GM18907 (cell line): ENCODE measurements around the gene CRB2.

Experiments used
- ATAC-seq: cut with Tn5 transposase; IDR thresholded peaks from one replicate; pipeline ENCODE4 v1.9.1; 2021; ENCODE audit warnings: mild to moderate bottlenecking, moderate library complexity; ENCODE audit not compliant: unreplicated experiment

Gene CRB2

DNA sequence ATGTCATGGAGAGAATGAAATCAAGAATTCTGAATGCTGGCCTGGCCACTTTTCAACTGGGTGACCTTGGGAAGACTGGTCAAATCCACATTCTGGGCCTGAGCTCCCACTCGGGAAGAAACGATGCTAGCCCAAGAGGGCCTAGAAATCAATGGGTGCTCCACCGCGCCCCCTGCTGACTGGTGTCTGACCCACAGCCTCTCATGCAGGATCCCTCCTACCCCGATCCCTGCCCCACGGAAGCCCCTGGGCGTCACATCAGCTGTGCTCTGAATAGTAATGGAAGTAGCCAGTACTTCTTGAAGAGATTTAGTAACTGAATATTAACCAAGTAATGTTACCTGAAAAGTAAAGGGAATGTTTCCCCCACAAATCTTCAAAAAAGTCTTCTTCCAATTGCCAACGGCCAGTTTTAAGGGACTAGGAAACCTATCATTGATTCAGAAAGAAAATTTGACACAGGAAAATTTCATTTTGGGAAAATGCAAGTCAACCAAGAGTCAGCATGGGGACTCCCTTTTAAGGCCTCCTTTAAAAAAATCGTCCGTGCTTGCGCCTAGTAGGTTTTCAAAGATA is 43.9 kb downstream of the CRB2 start:
- ATAC-seq = no peak

DNA sequence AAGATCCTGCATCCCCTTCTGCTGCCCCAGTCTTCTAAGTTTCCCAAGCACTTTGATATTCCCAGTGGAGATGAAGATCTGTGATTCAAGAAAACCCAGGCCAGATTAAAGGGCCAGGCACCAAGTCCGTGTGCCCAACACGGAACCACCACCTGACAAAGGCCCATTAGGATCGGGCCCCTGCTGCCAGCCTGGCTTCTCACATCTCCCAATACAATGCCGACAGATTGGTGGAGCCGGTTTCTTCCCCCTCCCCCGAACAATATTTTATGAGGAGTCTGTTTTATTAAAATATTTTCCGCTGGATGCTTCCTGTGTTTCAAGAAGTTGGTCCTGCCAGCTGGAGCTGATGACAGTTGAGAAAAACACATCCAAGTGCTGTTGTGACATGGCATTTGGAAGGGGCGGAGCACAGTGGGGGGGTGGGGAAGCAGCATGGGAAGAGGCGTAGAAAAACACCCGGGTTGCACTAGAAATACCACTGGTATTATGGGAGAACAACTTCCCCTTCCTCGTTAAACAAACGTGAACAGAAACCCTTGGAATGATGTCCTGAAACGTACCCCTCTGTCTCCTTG is 45.0 kb downstream of the CRB2 start:
- ATAC-seq = no peak

DNA sequence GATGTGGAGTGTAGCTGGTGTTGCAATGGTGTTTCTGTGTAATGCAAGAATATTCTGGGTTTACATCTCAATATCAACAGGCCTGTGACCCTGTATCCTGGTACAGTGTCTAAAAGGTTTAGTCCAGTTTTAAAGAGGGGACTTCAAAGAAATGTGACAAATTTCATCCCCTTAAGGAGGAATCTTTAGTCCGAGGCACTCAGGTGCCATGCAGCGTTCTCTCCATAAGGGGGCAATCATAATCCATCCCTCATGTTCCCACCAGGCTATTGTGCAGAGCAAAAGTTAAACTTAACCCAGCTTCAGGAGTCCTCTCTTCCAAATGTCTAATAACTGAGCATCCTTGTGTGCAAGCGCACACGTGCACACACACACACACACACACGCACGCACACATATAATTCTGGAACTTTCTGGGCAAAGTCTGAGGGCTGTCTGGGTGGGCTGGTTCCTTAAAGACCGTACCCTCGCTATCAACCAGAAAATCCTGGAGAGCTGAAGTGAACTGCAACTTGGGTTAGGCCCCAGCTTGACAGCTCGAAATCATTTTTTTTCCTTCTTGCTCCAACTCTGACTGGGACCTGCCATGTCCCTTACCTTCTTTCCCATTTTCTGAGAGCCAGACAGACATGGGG is 46.0 kb downstream of the CRB2 start:
- ATAC-seq = no peak

DNA sequence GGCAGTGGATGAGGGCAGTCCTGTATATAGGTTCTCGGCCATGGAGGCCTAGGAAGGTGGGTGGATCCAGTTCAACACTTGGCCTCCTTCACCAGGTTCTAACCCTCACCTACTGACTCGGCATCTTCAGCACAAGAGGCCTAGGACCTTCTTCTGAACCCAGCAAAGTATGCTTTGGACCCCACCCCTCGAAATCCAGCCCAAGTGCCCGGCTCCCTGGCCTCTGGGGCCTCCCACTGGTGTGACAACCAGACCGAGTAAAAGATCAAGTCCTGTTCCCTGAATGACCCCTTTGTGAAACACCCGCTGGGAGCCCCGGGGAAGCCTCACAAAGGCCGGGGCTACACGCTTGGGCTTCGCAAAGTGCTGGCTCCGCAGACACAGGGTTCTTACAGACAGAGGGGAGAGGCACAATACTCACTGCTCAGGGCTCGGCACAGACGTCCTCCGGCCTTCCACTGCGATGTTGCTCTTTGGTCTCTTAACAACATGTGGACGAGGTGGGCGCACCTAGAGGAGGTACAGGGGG is 47.0 kb downstream of the CRB2 start:
- no peak for ATAC-seq

DNA sequence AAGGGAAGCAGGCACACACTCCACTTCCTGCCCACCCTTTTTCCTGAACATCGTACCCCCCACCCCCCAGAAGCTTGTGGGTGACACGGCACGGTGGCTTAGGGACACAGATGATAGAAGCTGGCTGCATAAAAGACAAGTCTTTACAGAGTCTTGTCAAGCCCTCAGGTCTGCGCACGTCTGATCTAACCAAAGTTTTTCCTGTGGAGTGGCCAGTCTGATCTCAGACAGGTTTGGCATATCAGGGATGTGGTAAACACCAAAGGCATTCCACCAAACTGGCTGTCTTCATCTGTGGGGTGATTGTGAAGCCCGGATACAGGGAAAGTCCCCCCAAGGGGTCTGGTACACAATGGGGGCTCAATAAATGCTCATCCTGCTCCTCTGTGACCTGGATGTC is 50.0 kb downstream of the CRB2 start:
- ATAC-seq = no peak

DNA sequence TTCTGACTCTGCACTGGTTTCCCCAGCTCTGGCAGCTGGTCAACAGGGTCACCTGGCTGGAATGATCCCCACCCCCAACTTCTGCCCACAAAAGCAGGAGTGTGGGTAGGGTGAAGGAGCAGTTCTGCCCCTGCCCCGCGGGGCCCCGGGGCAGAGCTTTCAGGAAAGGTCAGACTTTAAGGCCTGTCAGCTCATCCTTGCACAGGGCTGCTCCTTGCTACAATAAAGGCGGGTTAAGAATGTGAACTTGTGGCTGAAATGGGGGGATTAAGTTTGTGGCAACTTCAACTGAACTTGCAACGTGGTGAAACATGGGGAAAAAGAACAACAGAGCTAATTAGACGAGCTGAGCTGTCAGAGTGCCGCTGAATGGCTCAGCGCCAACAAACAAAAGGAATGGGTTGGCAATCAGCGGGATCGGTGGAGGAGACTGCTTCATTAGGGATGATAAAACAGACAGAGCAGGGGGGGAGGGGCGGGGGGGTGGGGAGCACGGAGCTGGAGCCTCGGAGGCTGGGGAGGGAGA is 50.8 kb downstream of the CRB2 start:
- ATAC-seq = no peak

DNA sequence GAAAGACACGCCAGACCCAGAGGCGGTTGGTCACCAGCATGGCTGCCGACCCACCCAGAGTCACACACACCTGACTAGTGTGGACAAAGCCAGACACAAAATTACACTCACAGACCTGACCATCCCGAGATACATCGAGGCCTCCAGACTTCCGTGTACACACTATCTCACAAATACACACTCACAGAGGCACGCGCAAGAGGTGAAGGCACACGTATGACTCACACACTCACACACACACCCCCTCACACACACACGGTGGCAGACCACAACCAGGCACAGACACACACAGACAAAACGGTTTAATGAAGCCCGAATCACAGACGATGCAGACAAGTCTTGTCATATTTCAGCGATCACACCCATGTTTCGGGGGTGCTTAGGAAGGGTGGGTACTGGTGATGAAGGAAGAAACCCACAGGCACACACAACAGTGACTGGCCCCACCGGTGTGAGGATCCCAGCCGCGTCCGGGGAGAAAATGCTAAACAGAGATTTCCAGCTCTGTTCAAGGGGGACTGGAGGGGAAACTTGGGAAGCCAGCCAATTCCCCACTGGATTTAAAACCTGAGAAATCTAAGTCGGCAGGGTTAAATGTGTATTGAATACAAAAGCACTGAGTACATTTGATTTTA is 51.3 kb downstream of the CRB2 start:
- no peak for ATAC-seq

DNA sequence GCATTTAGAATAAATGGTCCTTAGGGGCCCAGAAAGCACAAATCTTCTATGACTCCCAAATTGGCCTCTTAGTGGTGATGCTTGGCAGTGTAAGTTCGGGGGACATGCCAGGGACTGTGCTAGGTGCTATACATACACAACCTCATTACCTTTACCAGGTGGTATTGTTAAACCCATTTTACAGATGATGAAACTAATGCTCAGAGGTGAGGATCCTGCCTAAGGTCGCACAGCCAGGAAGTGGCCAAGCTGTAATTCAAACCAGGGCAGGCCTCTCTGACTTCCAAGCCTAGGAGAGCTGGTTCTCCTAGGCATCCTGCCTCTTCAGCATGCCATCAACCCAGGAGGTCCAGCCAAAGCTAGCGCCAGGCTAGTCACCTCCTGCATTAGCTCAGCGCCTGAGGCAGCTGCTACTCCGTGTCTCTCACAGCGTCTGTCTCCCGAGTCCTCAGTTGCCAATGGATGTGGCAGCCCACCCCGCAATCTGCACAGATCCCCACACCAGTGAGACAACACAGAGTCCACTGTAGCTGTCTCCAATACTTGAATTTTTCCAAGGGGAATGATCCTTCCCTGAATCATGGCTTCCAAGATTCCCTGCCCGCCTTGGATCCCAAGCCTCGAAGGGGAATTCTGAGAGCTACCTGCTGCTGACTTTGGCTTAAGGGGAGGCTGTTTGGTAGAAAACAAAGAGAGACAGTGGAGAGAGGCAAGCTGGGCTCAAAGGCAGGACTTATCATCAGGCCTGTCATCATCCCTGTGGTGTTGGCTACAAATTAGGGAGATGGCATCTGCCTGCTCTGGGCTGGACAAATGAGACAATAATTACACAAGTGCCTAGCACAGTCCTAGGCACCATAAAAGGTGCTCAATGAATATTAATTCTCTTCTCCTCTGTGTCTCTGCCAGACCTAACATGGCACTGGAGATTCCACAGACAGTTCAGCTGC is 52.6 kb downstream of the CRB2 start:
- ATAC-seq = no peak

DNA sequence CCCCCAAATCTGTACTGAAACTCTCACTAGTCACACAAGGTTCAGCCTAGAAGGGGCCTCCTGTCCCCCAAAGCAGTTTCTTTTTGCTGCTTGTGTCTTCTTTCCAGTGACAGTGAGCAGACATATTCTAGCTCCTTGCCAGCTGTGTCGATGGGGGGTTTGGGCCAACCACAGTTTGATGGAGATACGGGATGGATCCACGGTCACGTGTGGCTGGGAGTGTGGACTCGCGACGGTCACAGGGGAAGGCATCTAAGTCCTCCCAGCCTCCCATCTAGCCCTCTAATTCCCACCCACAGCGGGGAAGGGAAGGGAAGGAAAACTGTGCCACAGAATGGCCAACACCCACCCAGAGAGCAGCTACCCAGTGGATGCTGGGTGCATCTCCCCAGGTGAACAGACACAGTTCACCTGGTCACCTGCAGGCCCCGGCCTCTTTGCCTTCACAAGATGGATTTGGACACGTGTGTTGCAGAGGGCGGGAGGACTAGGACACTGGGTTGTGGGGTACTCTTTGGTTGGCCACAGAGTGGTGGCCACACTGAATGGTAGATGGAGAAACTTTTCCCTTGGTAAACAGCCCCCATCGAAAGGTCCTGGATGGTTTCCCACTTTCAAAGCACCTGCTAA is 54.4 kb downstream of the CRB2 start:
- ATAC-seq = no peak

DNA sequence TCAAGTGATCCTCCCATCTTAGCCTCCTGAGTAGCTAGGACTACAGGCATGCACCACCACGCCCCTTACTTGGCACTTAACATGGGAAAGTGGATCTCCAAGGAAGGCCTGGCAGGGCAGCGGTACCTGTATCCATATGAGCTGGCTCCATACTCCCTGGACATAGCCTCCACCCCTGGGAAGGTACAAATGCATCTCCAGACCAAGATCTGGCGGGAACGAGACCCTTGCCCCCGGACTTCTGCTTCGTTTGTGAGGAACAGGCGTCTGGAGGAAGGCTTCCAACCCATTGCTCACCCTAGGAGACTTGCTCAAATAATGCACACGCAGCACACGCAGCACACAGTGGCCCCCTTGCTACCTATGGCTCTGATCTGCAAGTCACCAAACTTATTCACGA is 55.2 kb downstream of the CRB2 start:
- ATAC-seq = no peak

DNA sequence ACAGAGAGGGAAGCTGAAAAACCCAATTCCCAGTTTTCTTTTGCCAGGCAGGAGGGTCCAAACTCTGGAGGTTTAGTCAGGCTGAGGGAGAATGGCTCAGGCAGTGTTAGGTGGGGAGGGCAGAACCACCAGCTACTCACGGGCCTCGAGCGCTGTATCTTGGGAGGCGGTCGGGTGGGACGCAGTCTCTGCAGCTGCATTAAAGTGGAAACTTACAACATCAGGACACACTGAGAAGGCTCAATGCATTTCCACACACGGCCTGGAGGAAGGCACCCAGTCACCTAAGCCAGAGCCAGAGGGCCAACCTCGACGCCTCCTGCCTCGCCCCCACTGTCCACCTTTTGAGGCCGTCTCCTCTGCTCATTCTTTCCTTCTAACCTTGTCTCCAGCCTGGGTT is 55.6 kb downstream of the CRB2 start:
- no peak for ATAC-seq

DNA sequence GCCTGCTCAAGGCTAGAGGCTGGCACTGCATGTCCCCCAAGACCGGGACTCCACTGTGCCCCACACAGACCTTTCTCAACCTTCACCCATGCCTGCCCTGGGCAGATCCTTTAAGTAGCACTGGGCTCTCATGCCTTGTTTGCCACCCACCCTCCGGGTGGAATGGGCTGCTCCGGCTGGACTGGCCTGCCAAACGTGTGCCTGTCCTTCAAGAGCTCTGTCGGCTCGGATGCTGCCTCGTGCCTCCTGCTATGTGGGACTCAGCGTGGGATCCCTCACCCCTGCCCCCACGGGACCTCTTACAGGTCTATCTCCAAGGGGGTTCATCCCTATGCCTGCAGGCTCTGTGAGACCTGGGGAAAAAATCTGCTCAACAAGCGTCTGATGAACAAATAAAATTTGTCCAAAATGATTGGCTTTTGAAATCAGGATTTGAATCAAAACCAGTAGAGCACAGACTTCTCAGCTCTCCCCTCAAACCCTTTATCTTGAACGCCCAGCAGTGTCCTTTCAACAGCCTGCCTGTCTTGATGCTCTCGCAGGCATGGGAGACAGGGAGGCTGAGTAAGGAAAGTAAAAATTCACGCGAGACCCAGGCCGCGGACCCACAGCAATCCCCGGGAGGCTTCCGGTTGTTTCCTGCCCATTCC is 56.3 kb downstream of the CRB2 start:
- no peak for ATAC-seq

DNA sequence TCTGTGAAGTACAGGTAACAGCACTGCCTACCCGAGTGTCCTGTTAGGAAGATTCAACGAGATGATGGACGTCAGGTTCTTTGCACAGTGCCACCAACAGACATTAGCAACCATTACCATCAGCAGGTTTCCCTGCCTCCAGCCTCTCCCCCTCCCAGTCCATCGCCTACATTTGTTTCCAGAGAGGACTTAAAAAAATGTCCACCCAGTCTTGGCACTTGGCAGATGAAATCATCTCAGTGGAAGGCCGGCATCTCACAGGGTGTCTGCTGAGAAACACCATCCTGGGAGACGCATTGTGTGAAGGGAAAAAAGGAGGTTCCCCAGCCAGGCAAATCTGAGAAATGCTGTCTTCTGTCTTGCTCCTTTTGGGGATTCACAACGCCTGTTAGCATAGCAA is 58.2 kb downstream of the CRB2 start:
- no peak for ATAC-seq

DNA sequence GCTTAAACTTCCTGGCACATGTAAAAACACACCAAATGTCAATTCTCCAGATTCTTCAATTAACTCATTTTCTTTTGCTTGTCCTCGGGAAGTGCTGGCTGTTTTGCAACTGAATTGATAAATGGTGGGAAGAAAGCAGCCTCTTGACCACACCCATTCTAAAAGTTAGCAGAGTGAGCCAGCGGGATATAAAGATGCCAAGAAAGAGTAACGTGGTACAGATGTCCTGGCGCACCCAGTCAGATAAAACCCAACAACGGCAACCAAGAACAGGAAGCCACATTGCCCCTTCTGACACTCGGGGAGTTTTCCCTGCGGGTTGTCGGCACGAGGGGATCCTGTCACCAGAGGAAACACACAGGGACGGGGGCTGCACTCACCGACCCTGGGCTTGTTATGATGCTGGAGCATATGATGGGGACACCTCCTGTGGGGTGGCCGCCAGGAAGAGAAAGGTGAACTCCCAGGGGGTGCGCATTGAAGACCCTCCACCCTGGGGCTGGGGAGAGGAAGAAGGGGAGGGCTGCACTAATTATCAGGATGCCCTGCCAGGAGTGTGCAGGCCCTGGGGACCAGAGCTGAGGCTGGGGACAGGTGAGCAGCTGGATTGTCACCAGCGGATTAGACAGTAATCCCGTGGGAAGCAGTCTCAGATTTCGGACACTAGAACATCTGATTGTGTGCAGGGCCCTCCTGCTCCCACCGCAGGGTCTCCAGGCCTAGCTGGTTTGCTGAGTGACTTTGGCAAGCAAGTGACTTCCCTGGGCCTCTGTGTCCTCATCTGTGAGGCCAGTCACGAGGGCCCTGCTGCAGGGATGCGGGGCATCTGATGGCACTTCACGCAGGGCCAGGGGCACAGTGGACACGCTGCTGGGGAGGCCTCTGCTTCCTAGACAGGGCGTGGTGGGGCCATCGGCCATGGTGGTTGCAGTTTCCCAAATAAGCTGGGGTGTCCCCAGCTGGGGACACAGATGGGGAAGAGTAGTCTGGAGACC is 59.2 kb downstream of the CRB2 start:
- ATAC-seq = no peak

DNA sequence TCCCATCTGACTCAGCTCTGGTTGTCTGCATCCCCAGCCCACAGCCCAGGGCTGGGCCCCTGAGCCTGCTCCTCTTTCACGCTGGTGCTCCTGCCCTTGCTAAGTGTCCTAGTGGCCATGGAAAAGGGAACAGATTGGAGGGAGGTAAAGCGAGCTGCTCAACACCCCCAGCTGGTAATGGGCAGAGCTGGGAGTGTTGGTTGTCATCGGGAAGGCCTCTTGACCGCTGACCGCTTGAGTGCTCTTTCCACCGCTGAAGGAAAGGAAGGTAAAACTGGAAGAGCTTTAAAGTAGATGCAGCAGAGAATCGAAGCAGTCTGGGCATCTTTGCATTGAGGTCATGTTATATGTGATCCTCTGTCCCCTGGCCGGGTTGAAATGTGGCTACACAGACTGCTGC is 60.2 kb downstream of the CRB2 start:
- ATAC-seq = no peak

DNA sequence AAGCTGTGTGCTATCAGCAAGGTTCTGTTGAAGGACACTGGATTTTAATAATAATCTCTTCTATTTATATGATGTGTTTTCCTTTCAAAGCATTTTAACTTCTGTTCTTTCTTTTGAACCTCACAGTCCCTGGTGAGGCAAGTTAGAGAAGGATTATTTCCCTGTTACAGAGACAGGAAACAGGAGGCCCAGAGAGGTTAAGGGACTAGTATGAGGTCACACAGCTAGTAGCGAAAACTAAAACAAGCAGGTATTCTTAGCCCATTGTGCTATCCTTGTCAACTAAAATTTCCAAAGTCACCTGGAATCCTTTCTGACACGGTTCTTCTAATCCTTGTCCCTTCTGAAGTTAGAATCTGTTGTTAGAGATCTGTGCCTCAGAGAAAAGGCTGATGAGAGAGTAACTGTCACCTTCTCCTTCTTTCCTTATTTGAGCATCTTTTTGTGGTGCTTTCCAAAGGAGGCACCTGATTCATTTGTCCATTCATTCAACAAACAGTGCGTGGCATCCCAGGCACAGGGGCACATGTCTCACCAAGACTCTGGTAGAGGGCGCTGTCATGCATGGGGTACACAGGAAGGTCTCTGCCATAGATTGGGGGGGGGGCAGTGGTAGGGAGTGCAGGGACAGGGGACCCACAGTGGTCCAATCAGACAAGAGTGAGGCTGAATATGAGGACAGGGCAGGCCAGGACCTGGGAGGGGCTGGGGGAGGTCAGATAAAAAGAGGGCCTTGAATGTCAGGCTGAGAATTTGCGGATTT is 61.5 kb downstream of the CRB2 start:
- ATAC-seq = no peak

DNA sequence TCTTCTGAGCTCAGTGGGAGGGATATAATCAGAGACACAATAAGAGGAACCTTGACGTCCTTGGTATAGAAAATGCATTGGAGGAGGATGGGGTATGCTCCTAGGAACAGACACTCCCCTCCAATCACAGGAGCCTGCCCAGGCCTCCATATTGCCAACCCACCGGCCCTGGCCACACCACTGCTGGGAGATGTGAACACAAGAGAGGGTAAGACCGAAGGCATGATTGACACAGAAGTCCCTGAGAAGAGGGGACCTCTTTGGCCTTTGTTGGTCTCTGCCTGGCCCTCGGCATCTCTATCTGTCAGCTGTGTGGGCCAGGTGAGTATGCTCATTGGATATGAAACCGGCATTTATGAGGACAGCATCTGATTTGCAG is 62.0 kb downstream of the CRB2 start:
- ATAC-seq = no peak

DNA sequence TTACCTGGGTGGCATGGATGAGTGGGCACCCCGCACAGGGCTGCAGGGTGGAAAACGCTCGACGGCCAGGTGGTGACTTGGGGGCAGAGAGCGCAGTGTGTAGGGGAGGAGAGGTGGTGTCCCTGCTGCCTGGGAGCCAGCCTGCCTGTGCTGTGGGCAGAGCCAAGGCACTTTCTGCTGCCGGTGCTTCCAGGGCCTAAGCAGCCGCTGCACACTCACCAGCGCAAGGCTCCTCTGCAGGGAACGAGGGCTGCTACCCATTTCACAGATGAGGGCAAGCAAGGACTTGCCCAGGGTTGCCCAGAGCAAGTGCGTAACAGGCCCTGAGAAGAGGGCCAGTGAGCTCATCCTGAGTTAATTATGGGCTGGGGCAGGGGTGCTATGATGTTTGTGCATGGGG is 62.5 kb downstream of the CRB2 start:
- ATAC-seq = no peak
